GM18519 (cell line): ENCODE results near the gene MKLN1.

Source experiments
- ATAC-seq: cut with Tn5 transposase; IDR thresholded peaks from one replicate; pipeline ENCODE4 v1.9.1; 2021; ENCODE audit warnings: mild to moderate bottlenecking, moderate library complexity; ENCODE audit not compliant: unreplicated experiment, low FRiP score

The MKLN1 gene

GRCh38 chr7:131346885-131347592, 19.4 kb downstream of the MKLN1 start:
- no peak for ATAC-seq

DNA sequence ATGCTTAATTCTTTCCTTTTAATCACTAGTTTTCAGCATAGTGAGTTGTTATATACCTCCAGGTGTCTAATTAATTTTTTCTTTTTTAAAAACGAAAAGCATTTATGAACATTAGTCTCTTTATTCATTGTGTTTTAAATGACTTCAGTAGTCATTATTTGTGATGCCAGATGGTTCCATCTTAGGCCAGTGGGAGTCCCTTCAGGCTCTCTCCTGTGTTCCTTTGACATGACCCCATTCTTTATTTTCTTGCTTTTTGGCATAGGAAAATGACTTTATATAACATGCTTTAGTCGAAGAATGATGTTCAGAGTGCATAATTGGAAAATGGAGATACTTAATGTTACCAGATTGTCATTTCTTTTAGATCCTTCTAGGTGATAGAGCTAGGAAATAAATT, 24.4 kb downstream of the MKLN1 start:
- no peak for ATAC-seq

DNA sequence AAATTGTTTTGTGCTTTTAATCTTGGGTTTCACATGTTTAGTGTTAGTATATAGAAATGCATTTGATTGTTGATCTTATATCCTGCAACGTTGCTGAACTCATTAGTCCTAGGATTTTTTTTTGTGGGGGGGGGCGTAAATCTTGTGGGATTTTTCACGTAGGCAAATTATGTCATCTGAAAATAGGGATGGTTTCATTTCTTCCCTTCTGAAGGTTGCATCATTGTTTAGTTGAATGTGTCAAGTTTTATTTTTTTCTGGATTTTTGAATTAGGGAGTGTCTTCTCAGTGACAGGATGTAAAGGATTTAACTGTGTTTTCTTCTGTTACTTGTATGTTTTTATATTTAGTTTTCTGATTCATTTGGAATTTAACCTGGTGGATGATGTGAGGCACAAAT, 26.7 kb downstream of the MKLN1 start:
- ATAC-seq, result no peak

DNA sequence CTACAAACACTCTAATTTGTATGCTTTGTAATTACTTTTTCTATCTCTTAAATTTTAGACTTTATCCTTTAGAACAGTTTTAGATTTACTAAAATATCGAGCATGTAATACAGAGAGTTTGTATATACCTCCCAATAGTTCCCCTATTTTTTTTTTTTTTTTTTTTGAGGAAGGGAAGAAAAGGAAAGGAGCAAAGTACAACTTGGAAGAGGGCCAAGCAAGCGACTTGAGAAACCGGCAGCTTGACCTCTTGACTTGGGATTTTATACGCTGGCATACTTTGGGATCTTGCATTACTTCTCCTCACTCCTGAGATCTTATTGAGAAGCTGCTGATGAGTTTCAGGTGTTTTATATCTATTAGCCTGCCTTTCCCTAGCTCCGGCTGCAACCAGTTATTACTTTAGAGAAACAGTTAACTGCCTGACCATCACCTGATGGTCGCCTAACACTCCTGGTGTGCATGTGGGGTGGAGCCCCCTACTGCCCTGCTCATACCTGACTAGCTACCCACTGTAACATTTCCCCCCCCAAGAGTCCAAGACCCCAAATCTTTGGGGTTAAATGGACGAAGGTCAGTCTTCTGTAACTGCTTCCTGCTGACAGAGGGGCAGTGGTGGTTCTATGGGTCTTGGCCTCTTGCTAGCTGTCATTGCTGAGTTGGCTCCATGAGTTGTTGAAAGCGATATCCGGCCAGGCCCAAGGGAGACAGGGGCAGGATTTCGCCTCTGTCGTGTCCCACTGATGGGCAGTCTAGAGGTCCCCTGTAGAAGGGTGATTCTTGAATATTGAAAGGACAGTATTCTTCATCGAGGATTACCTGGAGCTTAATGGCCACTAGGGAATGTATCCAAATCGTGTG, 28.5 kb downstream of the MKLN1 start:
- ATAC-seq, result no peak

DNA sequence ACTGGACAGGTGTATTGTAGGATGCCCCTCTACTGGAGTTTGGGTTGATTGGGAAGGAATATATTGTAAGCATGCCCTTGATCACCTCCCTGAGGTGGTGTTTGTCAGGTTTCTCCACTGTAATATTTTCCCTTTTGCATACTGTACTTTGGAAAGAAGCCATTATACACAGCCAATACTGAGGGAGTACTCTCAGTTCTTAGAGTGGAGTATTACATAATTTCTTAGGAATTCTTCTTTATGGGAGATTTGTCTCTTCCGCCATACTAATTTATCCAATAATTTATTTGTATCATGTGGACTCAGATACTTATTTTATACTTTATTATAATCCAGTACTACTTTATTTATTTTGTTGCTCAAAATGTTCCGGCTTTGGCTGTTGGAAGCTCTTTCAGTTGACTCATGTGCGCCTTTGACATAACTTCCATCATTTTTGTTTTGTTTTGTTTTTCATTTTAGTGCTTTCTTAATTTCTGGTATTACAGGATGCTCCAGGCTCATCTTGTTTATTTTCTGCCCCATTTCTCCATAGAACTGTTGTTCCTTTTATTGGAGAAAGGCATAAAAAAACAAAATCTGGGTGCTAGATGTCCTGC, 29.7 kb downstream of the MKLN1 start:
- ATAC-seq, result no peak

GRCh38 chr7:131358636-131359035, 31.0 kb downstream of the MKLN1 start:
- no peak for ATAC-seq

- no peak for ATAC-seq
Measured at GRCh38 chr7:131359136-131359776, 31.6 kb downstream of the MKLN1 start.

DNA sequence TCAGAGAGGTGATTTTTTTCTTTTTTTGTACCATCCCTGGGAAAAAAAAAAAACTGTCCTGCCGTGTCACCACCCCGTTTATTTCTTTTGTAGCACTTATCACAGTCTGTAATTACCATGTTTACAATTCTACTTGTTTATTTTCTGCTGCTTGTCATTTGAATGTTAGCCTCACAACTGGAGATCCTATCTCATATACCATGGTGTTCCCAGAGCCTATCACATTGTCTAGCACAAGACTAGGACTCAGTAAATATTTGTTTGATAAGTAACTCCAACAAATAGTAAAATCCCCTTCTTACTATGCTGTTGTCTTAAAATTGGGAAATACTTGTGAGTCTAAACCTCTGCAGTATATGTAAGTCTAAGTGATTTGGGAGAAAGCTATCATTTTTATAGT, 36.0 kb downstream of the MKLN1 start:
- ATAC-seq, result no peak

DNA sequence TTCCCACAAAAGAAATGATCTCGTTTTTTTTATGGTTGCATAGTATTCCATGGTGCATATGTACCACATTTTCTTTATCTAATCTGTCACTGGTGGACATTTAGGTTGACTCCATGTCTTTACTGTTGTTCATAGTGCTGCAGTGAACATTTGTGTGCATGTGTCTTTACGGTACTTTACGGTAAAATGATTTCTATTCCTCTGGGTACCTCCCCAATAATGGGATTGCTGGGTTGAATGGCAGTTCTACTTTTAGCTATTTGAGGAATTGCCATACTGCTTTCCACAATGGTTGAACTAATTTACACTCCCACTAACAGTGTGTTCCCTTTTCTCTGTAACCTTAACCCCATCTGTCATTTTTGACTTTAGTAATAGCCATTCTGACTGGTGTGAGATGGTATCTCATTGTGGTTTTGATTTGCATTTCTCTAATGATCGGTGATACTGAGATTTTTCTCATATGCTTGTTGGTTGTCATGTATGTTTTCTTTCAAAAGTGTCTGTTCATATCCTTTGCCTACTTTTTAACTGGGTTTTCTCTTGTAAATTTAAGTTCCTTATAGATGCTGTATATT, 37.2 kb downstream of the MKLN1 start:
- no peak for ATAC-seq

- no peak for ATAC-seq
Measured at GRCh38 chr7:131365838-131366237, 38.2 kb downstream of the MKLN1 start.

DNA sequence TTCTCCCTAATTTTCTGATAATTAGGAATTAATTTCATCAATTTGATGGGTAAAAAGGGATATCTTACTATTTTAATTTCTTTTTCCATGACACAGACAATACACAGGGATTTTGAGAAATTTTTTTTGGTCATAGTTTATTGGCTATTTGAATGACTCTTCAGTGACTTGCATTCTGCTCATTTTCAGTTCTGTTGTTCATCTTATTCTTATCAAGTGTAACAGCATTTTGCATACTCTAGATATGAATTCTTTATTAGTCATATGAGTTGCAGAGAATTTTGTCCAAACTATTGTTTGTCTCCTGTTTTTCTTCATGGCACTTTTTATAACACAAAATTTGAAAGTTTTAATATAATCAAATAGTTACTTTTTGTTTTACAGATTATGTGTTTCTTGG, 41.7 kb downstream of the MKLN1 start:
- ATAC-seq, result no peak

GRCh38 chr7:131370523-131370968, 42.9 kb downstream of the MKLN1 start:
- ATAC-seq, result peak; percentile 56

DNA sequence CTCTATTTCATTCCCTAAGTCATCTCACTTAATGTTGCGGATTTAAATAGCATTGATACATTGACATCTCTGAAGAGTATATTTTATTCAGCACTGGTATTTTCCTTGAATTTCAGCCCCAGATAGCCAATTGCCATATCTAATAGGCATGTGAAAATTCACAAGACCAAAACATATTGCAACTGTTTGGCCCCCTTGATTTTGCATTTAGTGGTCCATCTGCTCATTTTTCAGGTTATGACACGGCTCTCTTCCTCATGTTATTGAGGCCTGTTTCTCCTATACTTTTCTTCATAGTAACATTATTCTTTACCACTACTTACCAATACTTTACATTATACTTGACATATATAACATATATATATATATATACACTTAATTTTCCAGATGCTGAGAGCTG, 43.7 kb downstream of the MKLN1 start:
- no peak for ATAC-seq

DNA sequence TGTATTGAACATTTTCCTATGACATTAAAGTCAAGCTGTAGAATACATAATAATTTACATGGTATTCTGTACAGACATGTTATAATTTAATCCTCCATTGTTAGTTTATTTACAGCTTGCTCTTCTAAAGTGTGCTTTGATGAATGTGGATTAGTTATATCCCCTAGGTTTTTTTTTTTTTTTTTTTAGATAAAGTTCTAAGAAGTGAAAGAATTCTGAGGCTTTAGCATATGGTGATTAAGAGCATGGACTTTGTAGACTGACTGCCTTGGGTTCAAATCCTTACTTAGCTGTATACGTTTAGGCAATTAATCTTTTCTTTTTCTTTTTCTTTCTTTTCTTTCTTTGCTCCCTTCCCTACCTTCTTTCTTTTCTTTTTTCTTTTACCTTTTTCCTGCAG, 44.9 kb downstream of the MKLN1 start:
- ATAC-seq, result no peak

DNA sequence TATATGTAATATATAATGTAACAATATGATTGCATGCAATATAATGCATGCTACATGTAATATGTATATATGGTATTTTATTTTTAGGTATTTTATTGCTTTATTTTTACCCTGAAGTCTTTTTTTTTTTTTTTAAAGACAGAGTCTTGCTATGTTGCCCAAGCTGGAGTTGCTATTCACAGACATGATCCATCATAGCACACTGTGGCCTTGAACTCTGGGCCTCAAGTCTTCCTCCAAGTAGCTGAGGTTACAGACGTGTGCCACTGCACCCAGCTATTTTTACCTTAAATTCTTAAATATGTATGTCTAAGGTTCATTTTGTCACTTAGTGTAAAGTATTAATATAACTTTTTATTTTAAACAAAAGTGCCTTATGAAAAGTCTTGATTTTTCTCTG, 47.1 kb downstream of the MKLN1 start:
- no peak for ATAC-seq

- ATAC-seq, result no peak
Measured at GRCh38 chr7:131381069-131381838, 53.6 kb downstream of the MKLN1 start.

- no peak for ATAC-seq
Measured at GRCh38 chr7:131383417-131384285, 56.0 kb downstream of the MKLN1 start.

DNA sequence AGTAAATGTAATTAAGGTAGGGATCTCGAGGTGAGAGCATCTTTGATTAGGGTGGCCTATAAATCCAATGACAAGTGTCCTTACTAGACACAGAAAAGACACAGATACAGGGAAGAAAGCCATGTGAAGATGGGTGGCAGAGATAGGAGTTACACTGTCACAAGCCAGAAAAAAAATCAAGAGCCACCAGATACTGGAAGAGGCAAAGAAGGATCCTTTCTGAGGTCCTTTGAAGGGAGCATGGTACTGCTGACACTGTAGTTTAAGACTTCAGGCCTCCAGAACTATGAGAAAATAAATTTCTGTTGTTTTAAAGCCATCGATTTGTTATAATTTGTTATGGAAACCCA, 56.6 kb downstream of the MKLN1 start:
- ATAC-seq, result no peak

- ATAC-seq, result no peak
Measured at GRCh38 chr7:131385039-131385605, 57.4 kb downstream of the MKLN1 start.
